Measurements from ENCODE around the gene KPNB1. TPM values are rescaled to one million over a fixed set of nuclear protein-coding genes. Genes with fewer than 3 reads are reported as not detected.
A peak's percentile ranks its signal among the peaks of the same experiment; 100 is the strongest.

KPNB1 gene
- total RNA-seq, 2 donors from 2014 or later: 91.4 to 102 TPM

GRCh38 chr17:47650525-47651522, 1.1 kb downstream of the KPNB1 start:
- TF ChIP-seq CTCF (IDR thresholded peaks at IDR 0.05): no peak
- no peaks in the 10 kb centered on the region for H3K27me3 ChIP-seq
- peaks cover 37% of the 10 kb centered on the region for H3K36me3 ChIP-seq
- H3K4me1 ChIP-seq: peaks cover 0 to 48% of the 10 kb centered on the region in 2 donors
- peak overlapping the region; percentile 88 to 95 for H3K27ac ChIP-seq
- no peaks in the 10 kb centered on the region for H3K9me3 ChIP-seq
- peak overlapping the region; percentile 72 to 93 for H3K4me3 ChIP-seq
- peak; percentile 94 for DNase-seq (ENCODE audit: low spot score)

GRCh38 chr17:47651704-47652103, 2.0 kb downstream of the KPNB1 start:
- Histone ChIP-seq H3K9me3 (no peaks in the 10 kb centered on the region), H3K36me3 (peaks cover 46% of the 10 kb centered on the region), H3K4me3 (no peak overlapping the region), H3K27me3 (no peaks in the 10 kb centered on the region), H3K27ac (no peak overlapping the region), H3K4me1 (peaks cover 0 to 48% of the 10 kb centered on the region in 2 donors)
- DNase-seq (ENCODE audit: low spot score): no peak
- TF ChIP-seq CTCF (IDR thresholded peaks at IDR 0.05): no peak

GRCh38 chr17:47652570-47652969, 2.9 kb downstream of the KPNB1 start:
- TF ChIP-seq CTCF (IDR thresholded peaks at IDR 0.05): no peak
- Histone ChIP-seq H3K4me1 (peaks cover 0 to 48% of the 10 kb centered on the region in 2 donors), H3K27me3 (no peaks in the 10 kb centered on the region), H3K4me3 (no peak overlapping the region), H3K27ac (no peak overlapping the region), H3K36me3 (peaks cover 54% of the 10 kb centered on the region), H3K9me3 (no peaks in the 10 kb centered on the region)
- no peak for DNase-seq (ENCODE audit: low spot score)

- H3K4me1 ChIP-seq: peaks cover 0 to 43% of the 10 kb centered on the region in 2 donors
- TF ChIP-seq CTCF (IDR thresholded peaks at IDR 0.05): no peak
These were observed 3.7 kb downstream of the KPNB1 start for GRCh38 chr17:47653442-47653841.

GRCh38 chr17:47654991-47655390, 5.3 kb downstream of the KPNB1 start:
- Histone ChIP-seq H3K4me3 (no peak overlapping the region), H3K36me3 (peaks cover 78% of the 10 kb centered on the region), H3K27me3 (no peaks in the 10 kb centered on the region), H3K4me1 (peaks cover 0 to 37% of the 10 kb centered on the region in 2 donors), H3K27ac (no peak overlapping the region), H3K9me3 (no peaks in the 10 kb centered on the region)
- no peak for DNase-seq (ENCODE audit: low spot score)
- TF ChIP-seq CTCF (IDR thresholded peaks at IDR 0.05): no peak

More at GRCh38 chr17:47653442-47653841, 3.7 kb downstream of the KPNB1 start:
- Histone ChIP-seq H3K27ac (no peak overlapping the region), H3K27me3 (no peaks in the 10 kb centered on the region), H3K36me3 (peaks cover 63% of the 10 kb centered on the region), H3K4me3 (no peak overlapping the region), H3K9me3 (no peaks in the 10 kb centered on the region)
- DNase-seq (ENCODE audit: low spot score): no peak

All from right atrium auricular region (tissue), 2 donors.